OCI-LY7 (cell line): ENCODE data around the gene SHISAL1. TPM values are rescaled to one million over a fixed set of nuclear protein-coding genes. Genes with fewer than 3 reads are reported as not detected.

Experiments used
- BruUV-seq: library from RNA; stranded (reverse); fragments of 400-500 nt; replicated peaks from 2 replicates; lab custom pipeline; 2021; lab: Mats Ljungman, UMichigan
- CTCF ChIA-PET: fragments of 300-600 bp; sonication (Branson Sonifier 250); formaldehyde crosslinking; loops from one replicate; lab custom pipeline; 2022; ENCODE audit warnings: antibody characterized with exemption; ENCODE audit not compliant: unreplicated experiment; lab: Charles Lee
- POLR2A ChIA-PET: fragments of 300-600 bp; sonication (Branson Sonifier 250); formaldehyde crosslinking; loops from one replicate; lab custom pipeline; 2022; ENCODE audit warnings: antibody characterized with exemption; lab: Charles Lee
- DNase-seq: peaks from one replicate; pipeline ENCODE4 v3.0.0-alpha.2; 2015; ENCODE audit warnings: low spot score
- H2AFZ ChIP-seq: fragments of 200-600 bp; sonication (generic), shearing (Covaris generic); 2 replicates; pipeline ENCODE4 v1.6.1; 2014; ENCODE audit warnings: mild to moderate bottlenecking, antibody characterized with exemption, low read length, moderate library complexity
- H3K27ac ChIP-seq: fragments of 200-600 bp; sonication (generic); 2 replicates; pipeline ENCODE4 v1.5.1; 2014; ENCODE audit warnings: mixed run types, low read depth, mild to moderate bottlenecking, moderate library complexity, low read length, inconsistent platforms; ENCODE audit not compliant: poor library complexity, severe bottlenecking
- H3K36me3 ChIP-seq: fragments of 200-600 bp; sonication (generic); 2 replicates; pipeline ENCODE4 v1.6.1; 2014; ENCODE audit warnings: mild to moderate bottlenecking, antibody characterized with exemption, low read length, moderate library complexity, mixed read lengths; ENCODE audit not compliant: insufficient read depth
- H3K4me1 ChIP-seq: fragments of 200-600 bp; sonication (generic); 2 replicates; pipeline ENCODE4 v1.5.1; 2014; ENCODE audit warnings: mild to moderate bottlenecking, low read length; ENCODE audit not compliant: insufficient read depth, poor library complexity, severe bottlenecking
- H3K4me2 ChIP-seq: fragments of 200-600 bp; sonication (generic); 2 replicates; pipeline ENCODE4 v1.6.1; 2014; ENCODE audit warnings: mild to moderate bottlenecking, low read length
- H3K4me3 ChIP-seq: fragments of 200-600 bp; sonication (generic); 2 replicates; pipeline ENCODE4 v1.5.1; 2014; ENCODE audit warnings: mild to moderate bottlenecking, low read depth, low read length; ENCODE audit not compliant: poor library complexity, severe bottlenecking
- H3K79me2 ChIP-seq: fragments of 200-600 bp; sonication (generic); 2 replicates; pipeline ENCODE4 v1.6.1; 2016; ENCODE audit warnings: low read depth, mild to moderate bottlenecking, low read length, moderate library complexity, mixed read lengths; ENCODE audit not compliant: insufficient read depth
- H3K9me2 ChIP-seq: fragments of 200-600 bp; sonication (generic); 2 replicates; pipeline ENCODE4 v1.6.1; 2016; ENCODE audit warnings: mild to moderate bottlenecking, low read length, mixed read lengths; ENCODE audit not compliant: insufficient read depth
- H3K9me3 ChIP-seq: fragments of 200-600 bp; sonication (generic); 2 replicates; pipeline ENCODE4 v1.6.1; 2014; ENCODE audit warnings: mild to moderate bottlenecking, mixed run types, low read length, mixed read lengths
- H4K20me1 ChIP-seq: fragments of 200-600 bp; sonication (generic); 2 replicates; pipeline ENCODE4 v1.6.1; 2014; ENCODE audit warnings: mild to moderate bottlenecking, antibody characterized with exemption, low read length, moderate library complexity, mixed read lengths; ENCODE audit not compliant: insufficient read depth
- CTCF ChIP-seq: fragments of 200-600 bp; sonication (generic); conservative IDR thresholded peaks from 2 replicates; pipeline ENCODE4 v1.5.1; 2014; ENCODE audit warnings: mild to moderate bottlenecking, antibody characterized with exemption, low read length, moderate library complexity, mixed read lengths
- EZH2phosphoT487 ChIP-seq: fragments of 200-600 bp; sonication (generic); IDR thresholded peaks from 2 replicates; pipeline ENCODE4 v1.6.1; 2018; ENCODE audit warnings: low read depth, borderline replicate concordance, mild to moderate bottlenecking, mixed run types, antibody characterized with exemption, low read length, moderate library complexity, mixed read lengths
- intact Hi-C: fragments of 100-400 bp; cut with micrococcal nuclease; formaldehyde crosslinking; loops from one replicate; pipeline ENCODE4 v1.10.0; 2022; ENCODE audit not compliant: unreplicated experiment
- total RNA-seq, 2 experiments: library from RNA; depleted of rRNA in 1 of 2; stranded (reverse); fragments of >200 nt in 1 of 2; shearing (Covaris generic) in 1 of 2; gene quantifications; 2 replicates each; pipeline ENCODE4 v1.2.3, GENCODE V29; 2014 to 2022

Gene SHISAL1
- total RNA-seq, 2 experiments from 2014 or later: not detected

- Histone ChIP-seq H2AFZ (no peak overlapping the region), H3K4me2 (no peak overlapping the region), H3K36me3 (no peaks in the 10 kb centered on the region), H3K4me3 (no peak overlapping the region), H3K9me3 (no peaks in the 10 kb centered on the region), H4K20me1 (no peaks in the 10 kb centered on the region), H3K79me2 (no peaks in the 10 kb centered on the region), H3K9me2 (no peaks in the 10 kb centered on the region), H3K4me1 (no peaks in the 10 kb centered on the region), H3K27ac (no peak overlapping the region)
- no peak for DNase-seq
- TF ChIP-seq EZH2phosphoT487 (no peak), CTCF (no peak)
- ChIA-PET POLR2A (no interaction called here), CTCF (no interaction called here)
- intact Hi-C loops: no loop called here
- no TSS peak for BruUV-seq
These were observed 745 bp upstream of the SHISAL1 start for GRCh38 chr22:44313385-44314006.

GRCh38 chr22:44311855-44312170, 938 bp downstream of the SHISAL1 start:
- no peaks in the 10 kb centered on the region for H3K36me3 ChIP-seq
- intact Hi-C loops: no loop called here
- H3K4me1 ChIP-seq: no peaks in the 10 kb centered on the region
- no peaks in the 10 kb centered on the region for H3K9me3 ChIP-seq
- no peak overlapping the region for H3K4me2 ChIP-seq
- no TSS peak for BruUV-seq
- ChIA-PET CTCF (no interaction called here), POLR2A (interaction anchor here (0.6 kb wide), 1 partner anchor 330 kb away, joined by 3 read pairs; no protein-coding TSS in a partner anchor)
- H2AFZ ChIP-seq: no peak overlapping the region
- TF ChIP-seq CTCF (no peak), EZH2phosphoT487 (no peak)
- no peak overlapping the region for H3K4me3 ChIP-seq
- H3K27ac ChIP-seq: no peak overlapping the region
- DNase-seq: no peak
- no peaks in the 10 kb centered on the region for H3K9me2 ChIP-seq
- H3K79me2 ChIP-seq: no peaks in the 10 kb centered on the region
- no peaks in the 10 kb centered on the region for H4K20me1 ChIP-seq

GRCh38 chr22:44311104-44311854, 1.5 kb downstream of the SHISAL1 start:
- intact Hi-C loops: no loop called here
- Histone ChIP-seq H3K27ac (no peak overlapping the region), H3K9me2 (no peaks in the 10 kb centered on the region), H3K4me3 (no peak overlapping the region), H3K4me2 (no peak overlapping the region), H3K9me3 (no peaks in the 10 kb centered on the region), H3K36me3 (no peaks in the 10 kb centered on the region), H4K20me1 (no peaks in the 10 kb centered on the region), H3K4me1 (no peaks in the 10 kb centered on the region), H3K79me2 (no peaks in the 10 kb centered on the region), H2AFZ (no peak overlapping the region)
- no peak for DNase-seq
- POLR2A ChIA-PET: interaction anchor here (0.6 kb wide), 1 partner anchor 331 kb away, joined by 3 read pairs; no protein-coding TSS in a partner anchor
- peak; percentile 54 for TF ChIP-seq CTCF
- TF ChIP-seq EZH2phosphoT487: no peak
- CTCF ChIA-PET: no interaction called here
- BruUV-seq: no TSS peak
